KOPT-K1 (cell line): ENCODE data around the gene ST7.

ENCODE experiments used
- H3K27ac ChIP-seq: fragments of 200-600 bp; sonication (generic); 2 replicates; pipeline ENCODE4 v1.5.1; 2016; ENCODE audit warnings: antibody characterized with exemption, mild to moderate bottlenecking, low read depth, low read length; ENCODE audit not compliant: poor library complexity, severe bottlenecking
- H3K36me3 ChIP-seq: fragments of 200-600 bp; sonication (generic); 2 replicates; pipeline ENCODE4 v1.5.1; 2017; ENCODE audit warnings: antibody characterized with exemption, mild to moderate bottlenecking, low read length, moderate library complexity; ENCODE audit not compliant: insufficient read depth
- H3K9me3 ChIP-seq: fragments of 200-600 bp; sonication (generic); 2 replicates; pipeline ENCODE4 v1.5.1; 2017; ENCODE audit warnings: antibody characterized with exemption, low read length, mild to moderate bottlenecking; ENCODE audit not compliant: insufficient read depth, poor library complexity, severe bottlenecking

Gene ST7

DNA sequence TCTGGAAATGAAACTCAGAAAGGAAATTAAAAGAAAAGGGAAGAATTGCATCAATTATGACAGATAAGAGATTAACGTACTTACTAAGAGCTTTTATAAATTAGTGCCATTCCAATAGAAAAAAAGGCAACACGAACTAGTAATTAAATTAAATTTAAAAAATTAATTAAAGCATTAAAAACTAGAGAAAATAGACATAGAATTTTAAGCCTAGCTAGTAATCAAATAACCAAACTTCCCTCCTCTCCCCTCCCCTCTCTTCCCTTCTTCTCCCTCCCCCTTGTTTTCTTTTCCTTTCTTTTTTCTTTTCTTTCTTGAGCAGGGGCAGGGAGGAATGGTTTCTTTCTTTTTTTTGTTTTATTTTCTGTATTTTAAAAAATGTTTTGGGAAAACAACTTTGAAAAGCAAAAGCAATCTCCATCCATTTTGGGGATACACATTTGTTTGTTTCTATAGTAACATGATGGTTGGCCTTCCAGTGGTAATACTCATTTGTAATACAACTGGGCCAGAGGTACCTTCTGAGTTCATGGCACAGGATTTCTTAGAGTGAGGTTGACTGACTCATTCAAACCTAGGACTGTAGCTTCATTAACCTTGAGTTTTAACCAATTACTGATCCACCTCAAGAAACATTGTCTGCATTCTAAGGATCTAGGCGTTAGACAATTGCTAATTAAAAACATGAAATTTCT is 132.6 kb downstream of the ST7 start:
- Histone ChIP-seq H3K9me3 (no peaks in the 10 kb centered on the region), H3K27ac (no peak overlapping the region), H3K36me3 (no peaks in the 10 kb centered on the region)

DNA sequence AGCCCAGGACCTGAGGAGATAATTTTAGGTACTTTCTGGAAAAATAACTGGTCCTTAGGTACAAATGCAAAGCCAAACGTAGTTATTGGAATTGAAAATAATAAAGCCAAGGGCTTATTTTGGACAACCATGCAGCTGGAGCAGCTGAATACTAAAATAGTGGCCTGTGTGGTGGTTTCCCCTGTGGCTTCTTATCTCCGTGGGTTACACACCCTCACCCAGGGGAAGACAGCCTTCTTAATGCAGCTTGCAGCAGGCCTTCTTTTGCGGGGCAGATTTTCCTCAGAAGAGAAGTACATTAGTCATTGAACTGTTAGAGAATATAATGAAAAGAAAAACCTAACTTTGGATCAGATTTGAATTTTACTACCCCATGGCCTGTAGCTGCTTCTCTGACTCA is 133.5 kb downstream of the ST7 start:
- no peaks in the 10 kb centered on the region for H3K36me3 ChIP-seq
- H3K9me3 ChIP-seq: no peaks in the 10 kb centered on the region
- H3K27ac ChIP-seq: no peak overlapping the region

DNA sequence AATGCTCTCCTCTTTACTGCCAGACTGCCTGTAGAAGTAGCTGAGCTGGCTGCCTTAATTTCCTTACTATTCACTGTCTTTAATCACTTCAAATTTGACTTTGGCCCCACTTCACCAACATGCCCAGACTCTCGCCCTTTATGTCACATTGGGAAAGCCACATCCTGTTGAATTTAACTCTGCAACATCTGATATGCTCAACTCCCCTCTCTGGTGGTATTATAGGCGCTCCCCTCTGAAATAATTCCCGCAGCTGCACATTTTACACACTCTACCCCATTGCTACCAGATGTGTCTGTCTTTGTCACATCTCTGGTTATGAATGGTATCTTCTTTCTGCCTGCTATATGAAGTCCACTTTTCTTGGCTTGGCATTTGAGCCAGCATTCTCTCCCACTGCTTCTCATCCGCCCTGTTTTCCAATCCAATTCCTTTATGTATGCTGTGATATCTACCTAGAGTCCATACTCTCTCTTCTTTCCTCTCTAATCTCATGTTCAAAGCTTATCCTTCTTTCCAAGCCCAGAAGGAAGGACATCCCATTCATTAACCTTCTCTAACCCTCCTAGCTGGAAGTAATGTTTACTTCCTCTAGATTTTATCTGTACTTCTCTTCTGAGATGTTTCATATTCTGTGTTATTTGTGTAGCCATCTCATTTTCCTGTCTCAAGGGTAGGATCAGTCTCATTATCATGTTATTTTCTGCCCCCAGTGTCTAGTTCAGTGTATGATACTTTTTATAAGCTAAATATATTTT is 134.5 kb downstream of the ST7 start:
- no peaks in the 10 kb centered on the region for H3K36me3 ChIP-seq
- H3K9me3 ChIP-seq: no peaks in the 10 kb centered on the region
- H3K27ac ChIP-seq: no peak overlapping the region

DNA sequence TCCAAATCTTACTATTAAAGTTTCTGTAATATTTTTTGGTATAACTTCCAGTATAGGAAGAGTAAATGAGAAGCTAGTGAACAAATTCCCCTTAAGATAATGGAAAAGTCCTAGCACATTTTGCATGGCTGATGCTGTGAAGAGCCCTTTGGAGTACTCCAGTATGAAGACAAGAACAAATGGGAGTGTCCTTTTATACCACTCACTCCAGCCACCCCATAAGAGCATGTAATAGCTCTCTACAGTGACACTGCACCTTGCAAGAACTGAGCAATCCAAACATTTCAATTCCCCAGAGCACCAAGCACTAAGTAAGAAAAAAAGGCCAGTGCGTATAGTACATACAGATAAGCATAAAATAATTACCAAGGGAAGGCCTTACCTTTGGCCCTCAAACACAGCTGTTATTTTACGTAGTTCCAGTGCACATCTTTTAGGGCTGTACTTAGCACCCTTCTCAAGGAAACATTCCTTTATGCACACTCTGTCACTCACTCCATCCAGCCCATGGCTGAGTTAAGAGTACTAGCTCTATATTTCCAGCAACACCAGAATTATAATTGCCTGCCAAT is 135.4 kb downstream of the ST7 start:
- Histone ChIP-seq H3K9me3 (no peaks in the 10 kb centered on the region), H3K27ac (no peak overlapping the region), H3K36me3 (no peaks in the 10 kb centered on the region)

DNA sequence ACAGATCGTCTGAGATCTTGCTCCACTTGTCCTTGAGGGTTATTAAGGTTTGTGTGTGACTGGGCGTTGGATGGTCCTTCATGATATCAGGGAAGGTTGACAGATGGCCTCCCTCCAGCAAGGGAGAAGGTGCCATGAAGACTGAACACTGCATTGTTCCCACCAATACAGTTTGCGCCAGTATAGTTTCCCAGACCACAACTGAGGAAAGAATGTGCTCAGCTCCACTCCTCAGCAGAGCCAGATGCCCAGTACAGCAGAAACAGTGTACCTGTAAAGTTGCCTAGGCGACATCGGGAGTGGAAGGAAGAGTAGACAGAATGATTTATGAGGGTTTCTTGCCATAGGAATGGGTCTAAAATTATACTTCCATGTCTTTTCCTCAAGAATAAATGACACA is 137.5 kb downstream of the ST7 start:
- Histone ChIP-seq H3K36me3 (no peaks in the 10 kb centered on the region), H3K27ac (no peak overlapping the region), H3K9me3 (no peaks in the 10 kb centered on the region)

DNA sequence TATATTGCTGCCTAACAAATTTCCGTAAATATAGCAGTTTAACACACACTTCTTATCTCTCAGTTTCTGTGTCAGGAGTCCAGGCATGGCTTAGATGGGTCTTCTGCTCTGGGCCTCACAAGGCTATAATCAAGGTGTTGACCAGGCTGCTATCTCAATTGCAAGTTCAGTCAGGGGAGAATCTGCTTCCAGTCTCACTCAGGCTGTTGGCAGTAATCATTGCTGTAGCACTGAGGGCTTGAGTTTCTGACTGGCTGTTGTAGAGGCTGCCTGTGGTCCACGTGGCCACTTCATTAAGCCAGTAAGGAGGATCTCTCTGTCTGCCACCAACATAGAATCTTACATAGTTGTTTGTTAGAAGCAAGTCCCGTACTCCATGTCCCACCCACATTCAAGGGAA is 138.4 kb downstream of the ST7 start:
- Histone ChIP-seq H3K36me3 (no peaks in the 10 kb centered on the region), H3K27ac (no peak overlapping the region), H3K9me3 (no peaks in the 10 kb centered on the region)

DNA sequence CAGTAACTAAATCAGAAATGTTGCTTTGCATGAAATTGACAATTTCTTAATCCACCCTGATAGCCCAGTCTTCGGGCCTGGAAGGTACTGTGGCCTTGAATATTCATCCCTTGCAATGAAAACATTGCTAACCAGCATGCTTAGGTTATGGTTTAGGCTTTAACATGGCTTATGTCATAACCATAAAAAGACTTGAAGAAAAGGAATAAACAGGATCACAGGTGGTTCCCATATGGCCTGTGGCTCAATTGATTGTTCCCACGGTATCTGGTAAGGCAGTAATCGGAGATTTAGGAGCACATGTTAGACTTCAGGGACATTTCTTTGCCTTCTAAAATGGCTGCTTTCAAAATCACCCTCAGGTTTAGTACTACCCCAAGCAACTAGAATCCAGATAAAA is 139.5 kb downstream of the ST7 start:
- Histone ChIP-seq H3K36me3 (no peaks in the 10 kb centered on the region), H3K9me3 (no peaks in the 10 kb centered on the region), H3K27ac (no peak overlapping the region)

DNA sequence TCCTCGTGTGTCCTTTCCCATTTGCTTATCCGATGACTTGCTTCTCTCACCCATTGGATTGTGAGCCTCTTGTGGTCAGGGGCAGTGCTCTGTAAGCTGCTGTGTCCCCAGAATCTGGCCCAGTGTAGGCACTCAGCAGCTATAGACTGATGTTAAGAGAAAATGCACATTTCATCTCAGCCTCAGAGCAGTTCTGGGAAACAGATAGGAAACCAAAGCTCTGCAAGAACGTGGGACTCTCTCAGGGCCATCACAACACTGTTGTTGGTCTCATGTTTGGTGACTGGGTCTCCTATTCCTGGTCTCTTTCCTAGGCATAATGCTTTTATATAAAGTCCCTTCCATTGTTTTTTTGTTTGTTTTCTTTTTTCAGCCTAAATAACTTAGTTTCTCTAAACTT is 141.2 kb downstream of the ST7 start:
- no peak overlapping the region for H3K27ac ChIP-seq
- no peaks in the 10 kb centered on the region for H3K9me3 ChIP-seq
- no peaks in the 10 kb centered on the region for H3K36me3 ChIP-seq

DNA sequence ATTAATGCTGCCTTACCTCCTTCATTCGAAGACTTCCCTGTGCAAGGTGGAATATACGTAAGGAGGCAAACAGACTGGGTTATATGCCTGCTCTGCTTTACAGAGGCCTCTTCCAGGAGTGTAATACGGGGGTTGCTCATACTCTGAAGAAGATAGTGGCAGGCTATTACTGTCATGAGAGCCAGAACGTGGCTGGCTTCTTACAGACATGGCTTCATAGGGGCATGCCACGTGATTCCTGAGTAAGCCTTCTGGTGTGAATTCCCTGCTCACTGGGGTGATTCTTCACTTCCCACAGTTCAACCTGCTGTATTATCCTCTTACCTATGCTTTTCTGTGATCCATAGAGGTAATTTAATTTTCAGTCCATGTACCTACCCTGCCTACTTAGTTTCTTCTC is 141.8 kb downstream of the ST7 start:
- Histone ChIP-seq H3K9me3 (no peaks in the 10 kb centered on the region), H3K27ac (no peak overlapping the region), H3K36me3 (no peaks in the 10 kb centered on the region)

DNA sequence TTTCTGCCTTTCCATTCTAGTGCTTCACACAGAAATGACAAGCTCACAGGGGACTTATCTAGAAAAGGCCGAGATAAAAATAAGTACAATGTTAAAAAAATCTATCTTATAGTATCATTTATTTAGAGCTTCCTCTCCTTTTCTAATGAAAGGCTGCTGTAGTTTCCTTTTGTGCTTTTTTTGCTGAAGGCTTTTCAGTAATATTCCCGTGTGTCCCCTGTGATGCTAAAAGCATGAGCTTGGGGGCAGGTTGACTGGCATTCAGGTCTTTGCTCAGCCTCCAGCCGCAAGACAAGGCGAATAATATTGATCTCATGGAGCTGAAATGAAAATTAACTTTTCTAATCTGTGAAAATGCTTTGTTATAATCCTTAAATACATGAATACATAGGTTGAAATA is 143.0 kb downstream of the ST7 start:
- Histone ChIP-seq H3K27ac (no peak overlapping the region), H3K9me3 (no peaks in the 10 kb centered on the region), H3K36me3 (no peaks in the 10 kb centered on the region)

DNA sequence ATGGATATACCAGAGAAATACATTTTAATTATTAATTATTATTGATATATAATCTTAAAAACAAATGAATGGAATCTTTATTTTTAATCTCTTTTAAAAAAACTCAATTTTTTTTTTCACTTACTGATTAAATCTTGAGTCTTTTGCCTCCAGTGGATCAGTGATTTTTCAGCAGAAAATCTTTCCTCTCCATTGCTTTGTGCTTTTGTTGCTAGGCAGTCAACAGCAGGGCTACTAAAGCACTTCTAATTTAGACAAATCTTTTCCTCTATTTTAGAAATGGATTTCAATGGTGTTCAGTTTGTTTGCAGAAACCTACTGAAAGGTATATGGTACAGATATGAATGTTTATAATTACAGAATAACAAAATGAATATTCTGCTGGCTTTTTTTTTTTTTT is 143.6 kb downstream of the ST7 start:
- H3K36me3 ChIP-seq: no peaks in the 10 kb centered on the region
- no peak overlapping the region for H3K27ac ChIP-seq
- no peaks in the 10 kb centered on the region for H3K9me3 ChIP-seq

DNA sequence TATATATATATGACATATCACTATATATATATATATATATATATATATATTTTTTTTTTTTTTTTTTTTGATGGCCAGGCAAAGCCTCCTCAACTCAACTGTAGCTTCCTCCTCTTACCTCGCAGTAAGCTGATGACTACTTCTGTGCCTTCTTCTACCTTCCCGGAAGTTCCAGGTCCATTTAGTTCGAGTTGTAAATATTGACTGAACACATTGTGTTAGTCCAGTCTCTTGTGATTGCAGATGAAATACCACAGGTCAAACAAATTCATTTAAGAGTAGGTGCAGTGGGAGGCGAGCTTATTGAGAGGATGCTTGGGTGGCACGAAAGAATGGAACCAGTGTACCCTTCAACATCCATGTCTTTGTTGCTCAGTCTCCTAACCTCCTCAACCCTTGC is 144.6 kb downstream of the ST7 start:
- H3K27ac ChIP-seq: no peak overlapping the region
- H3K36me3 ChIP-seq: no peaks in the 10 kb centered on the region
- H3K9me3 ChIP-seq: no peaks in the 10 kb centered on the region

DNA sequence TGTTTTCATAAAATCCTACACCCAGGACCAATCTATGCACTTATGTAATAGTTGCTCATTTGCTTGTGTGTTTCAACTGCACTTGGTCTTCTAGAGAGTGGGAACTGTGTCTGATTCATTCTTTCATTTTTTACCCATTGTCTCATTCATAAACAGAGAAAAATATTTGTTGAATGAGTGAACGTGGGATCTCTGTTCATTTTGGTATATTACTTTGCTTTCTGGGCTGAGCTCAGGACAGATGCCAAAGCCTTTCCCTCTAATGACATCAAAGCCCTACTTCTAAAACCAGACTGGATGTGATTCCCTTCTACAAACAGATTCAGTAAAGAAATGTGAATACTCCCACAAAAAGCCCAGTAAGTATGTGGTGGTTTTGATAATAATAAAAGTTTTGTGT is 145.2 kb downstream of the ST7 start:
- H3K27ac ChIP-seq: no peak overlapping the region
- H3K9me3 ChIP-seq: no peaks in the 10 kb centered on the region
- H3K36me3 ChIP-seq: no peaks in the 10 kb centered on the region

DNA sequence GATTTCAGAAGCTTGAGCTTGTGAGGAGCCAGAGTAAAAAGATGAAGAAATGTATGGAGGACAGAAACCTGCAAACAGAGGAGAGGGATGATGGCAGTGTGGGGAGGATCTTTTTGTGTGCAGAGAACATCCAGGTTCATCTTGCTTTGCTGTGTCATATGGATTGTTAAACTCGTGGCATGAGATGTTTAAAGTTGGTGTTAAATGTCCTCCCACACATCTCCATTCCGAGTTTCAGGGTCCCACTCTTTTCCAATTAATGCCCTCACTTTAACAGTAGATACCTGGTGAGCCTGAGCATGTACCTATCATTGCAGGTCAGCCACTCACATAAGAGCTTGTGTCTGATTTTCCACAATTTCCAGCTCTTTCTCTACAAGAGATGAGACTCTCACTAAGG is 147.7 kb downstream of the ST7 start:
- Histone ChIP-seq H3K27ac (no peak overlapping the region), H3K9me3 (no peaks in the 10 kb centered on the region), H3K36me3 (no peaks in the 10 kb centered on the region)

DNA sequence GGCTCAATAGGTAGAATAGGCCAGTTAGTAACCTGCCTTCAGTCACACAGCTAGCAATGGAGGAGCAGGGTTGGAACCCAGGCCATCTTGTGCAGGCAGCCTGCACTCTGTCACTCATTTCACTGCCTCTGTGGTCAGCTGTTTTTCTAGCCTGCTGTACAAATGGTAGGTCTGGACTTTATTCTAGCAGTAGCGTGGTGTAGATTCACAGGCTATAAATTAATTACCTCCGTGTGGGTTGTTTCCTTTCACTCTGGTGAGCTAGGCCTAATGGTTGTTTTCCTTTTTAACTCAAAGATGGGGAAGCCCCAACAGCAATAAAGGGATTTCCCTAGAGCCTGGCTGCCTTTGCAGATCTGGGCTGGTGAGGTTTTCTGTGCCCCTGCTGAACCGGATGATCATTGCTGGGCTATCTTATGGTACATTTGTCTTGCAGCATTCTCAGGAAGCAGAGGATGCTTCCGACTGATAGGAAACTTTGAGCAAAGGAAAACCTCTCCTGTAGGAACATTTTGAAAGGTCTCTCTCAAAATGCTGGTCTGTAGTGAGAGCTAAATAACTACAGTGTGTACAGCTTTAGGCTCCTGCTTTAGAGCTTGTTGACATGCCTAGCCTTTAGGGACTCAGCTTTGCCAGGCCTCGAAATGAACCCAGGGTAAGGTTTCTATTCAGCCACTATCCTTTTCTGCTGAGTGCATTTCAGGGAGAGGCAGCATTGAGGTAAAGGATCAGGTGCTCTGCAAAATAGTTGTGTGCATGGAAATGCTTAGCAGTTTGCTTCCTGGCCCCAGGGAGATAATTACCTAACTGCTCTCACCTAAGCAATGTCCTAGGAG is 157.4 kb downstream of the ST7 start:
- Histone ChIP-seq H3K27ac (no peak overlapping the region), H3K36me3 (no peaks in the 10 kb centered on the region), H3K9me3 (no peaks in the 10 kb centered on the region)
